Measurements from ENCODE around the gene LRRC4C.

DNA sequence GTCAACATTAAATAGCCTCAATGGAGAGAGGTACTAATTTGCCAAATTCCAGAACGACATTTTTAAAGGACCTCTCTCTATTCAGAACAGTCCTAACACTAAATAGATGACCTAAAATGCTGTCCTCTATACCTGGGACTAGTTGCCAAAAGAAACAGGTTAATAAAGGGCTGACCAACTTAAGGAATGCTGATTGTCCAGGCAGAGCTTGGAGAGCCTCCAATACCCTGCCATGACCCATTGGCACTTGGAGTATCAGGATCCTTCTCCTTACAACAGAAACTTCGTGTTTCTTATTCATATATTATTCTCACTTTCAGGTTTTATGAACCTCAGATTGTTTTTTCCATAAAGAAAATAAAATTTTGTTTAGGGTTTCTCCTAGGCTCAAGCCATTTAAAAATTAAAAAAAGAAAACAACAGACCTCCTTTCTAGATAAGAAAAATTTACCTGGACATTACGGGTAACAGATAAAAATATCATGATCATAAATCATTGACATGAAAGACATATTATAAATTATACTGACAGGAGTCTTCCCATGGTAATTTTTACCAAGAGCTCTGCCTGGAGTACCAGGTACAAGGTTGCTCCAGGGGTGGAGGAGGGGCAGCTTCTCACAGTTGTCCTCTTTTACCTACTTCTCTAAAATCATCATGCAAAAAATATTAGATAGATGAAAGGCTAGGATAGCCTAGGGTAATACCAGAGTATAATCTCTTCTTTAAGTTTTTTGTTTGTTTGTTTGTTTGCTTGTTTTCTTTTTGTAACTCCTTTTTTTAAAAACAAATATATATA lies 2.0 kb downstream of the LRRC4C start:
- TF ChIP-seq, protein P1, sequence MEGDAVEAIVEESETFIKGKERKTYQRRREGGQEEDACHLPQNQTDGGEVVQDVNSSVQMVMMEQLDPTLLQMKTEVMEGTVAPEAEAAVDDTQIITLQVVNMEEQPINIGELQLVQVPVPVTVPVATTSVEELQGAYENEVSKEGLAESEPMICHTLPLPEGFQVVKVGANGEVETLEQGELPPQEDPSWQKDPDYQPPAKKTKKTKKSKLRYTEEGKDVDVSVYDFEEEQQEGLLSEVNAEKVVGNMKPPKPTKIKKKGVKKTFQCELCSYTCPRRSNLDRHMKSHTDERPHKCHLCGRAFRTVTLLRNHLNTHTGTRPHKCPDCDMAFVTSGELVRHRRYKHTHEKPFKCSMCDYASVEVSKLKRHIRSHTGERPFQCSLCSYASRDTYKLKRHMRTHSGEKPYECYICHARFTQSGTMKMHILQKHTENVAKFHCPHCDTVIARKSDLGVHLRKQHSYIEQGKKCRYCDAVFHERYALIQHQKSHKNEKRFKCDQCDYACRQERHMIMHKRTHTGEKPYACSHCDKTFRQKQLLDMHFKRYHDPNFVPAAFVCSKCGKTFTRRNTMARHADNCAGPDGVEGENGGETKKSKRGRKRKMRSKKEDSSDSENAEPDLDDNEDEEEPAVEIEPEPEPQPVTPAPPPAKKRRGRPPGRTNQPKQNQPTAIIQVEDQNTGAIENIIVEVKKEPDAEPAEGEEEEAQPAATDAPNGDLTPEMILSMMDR (IDR thresholded peaks at IDR 0.05), result no peak
- TF ChIP-seq SP1 (CRISPR knock-in tag; conservative IDR thresholded peaks at IDR 0.05) (no peak), JUN (CRISPR knock-in tag; IDR thresholded peaks at IDR 0.05) (no peak), ETV6 (CRISPR knock-in tag; IDR thresholded peaks at IDR 0.05) (no peak), TEAD4 (CRISPR knock-in tag; IDR thresholded peaks at IDR 0.05) (no peak), JAZF1 (CRISPR knock-in tag; IDR thresholded peaks at IDR 0.05) (no peak), SMAD3 (CRISPR knock-in tag; IDR thresholded peaks at IDR 0.05; ENCODE audit: borderline replicate concordance) (no peak)
- TF ChIP-seq, protein P2, sequence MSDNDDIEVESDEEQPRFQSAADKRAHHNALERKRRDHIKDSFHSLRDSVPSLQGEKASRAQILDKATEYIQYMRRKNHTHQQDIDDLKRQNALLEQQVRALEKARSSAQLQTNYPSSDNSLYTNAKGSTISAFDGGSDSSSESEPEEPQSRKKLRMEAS (CRISPR knock-in tag; IDR thresholded peaks at IDR 0.05), result no peak
- TF ChIP-seq, protein P3, sequence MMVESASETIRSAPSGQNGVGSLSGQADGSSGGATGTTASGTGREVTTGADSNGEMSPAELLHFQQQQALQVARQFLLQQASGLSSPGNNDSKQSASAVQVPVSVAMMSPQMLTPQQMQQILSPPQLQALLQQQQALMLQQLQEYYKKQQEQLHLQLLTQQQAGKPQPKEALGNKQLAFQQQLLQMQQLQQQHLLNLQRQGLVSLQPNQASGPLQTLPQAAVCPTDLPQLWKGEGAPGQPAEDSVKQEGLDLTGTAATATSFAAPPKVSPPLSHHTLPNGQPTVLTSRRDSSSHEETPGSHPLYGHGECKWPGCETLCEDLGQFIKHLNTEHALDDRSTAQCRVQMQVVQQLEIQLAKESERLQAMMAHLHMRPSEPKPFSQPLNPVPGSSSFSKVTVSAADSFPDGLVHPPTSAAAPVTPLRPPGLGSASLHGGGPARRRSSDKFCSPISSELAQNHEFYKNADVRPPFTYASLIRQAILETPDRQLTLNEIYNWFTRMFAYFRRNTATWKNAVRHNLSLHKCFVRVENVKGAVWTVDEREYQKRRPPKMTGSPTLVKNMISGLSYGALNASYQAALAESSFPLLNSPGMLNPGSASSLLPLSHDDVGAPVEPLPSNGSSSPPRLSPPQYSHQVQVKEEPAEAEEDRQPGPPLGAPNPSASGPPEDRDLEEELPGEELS (CRISPR knock-in tag; IDR thresholded peaks at IDR 0.05), result no peak
- TF ChIP-seq, protein P4, sequence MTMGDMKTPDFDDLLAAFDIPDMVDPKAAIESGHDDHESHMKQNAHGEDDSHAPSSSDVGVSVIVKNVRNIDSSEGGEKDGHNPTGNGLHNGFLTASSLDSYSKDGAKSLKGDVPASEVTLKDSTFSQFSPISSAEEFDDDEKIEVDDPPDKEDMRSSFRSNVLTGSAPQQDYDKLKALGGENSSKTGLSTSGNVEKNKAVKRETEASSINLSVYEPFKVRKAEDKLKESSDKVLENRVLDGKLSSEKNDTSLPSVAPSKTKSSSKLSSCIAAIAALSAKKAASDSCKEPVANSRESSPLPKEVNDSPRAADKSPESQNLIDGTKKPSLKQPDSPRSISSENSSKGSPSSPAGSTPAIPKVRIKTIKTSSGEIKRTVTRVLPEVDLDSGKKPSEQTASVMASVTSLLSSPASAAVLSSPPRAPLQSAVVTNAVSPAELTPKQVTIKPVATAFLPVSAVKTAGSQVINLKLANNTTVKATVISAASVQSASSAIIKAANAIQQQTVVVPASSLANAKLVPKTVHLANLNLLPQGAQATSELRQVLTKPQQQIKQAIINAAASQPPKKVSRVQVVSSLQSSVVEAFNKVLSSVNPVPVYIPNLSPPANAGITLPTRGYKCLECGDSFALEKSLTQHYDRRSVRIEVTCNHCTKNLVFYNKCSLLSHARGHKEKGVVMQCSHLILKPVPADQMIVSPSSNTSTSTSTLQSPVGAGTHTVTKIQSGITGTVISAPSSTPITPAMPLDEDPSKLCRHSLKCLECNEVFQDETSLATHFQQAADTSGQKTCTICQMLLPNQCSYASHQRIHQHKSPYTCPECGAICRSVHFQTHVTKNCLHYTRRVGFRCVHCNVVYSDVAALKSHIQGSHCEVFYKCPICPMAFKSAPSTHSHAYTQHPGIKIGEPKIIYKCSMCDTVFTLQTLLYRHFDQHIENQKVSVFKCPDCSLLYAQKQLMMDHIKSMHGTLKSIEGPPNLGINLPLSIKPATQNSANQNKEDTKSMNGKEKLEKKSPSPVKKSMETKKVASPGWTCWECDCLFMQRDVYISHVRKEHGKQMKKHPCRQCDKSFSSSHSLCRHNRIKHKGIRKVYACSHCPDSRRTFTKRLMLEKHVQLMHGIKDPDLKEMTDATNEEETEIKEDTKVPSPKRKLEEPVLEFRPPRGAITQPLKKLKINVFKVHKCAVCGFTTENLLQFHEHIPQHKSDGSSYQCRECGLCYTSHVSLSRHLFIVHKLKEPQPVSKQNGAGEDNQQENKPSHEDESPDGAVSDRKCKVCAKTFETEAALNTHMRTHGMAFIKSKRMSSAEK (CRISPR knock-in tag; IDR thresholded peaks at IDR 0.05; ENCODE audit: borderline replicate concordance), result no peak
- TF ChIP-seq, protein P5, sequence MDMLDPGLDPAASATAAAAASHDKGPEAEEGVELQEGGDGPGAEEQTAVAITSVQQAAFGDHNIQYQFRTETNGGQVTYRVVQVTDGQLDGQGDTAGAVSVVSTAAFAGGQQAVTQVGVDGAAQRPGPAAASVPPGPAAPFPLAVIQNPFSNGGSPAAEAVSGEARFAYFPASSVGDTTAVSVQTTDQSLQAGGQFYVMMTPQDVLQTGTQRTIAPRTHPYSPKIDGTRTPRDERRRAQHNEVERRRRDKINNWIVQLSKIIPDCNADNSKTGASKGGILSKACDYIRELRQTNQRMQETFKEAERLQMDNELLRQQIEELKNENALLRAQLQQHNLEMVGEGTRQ (CRISPR knock-in tag; IDR thresholded peaks at IDR 0.05), result no peak
